ENCODE data around the gene P2RX6. TPM values are rescaled to one million over a fixed set of nuclear protein-coding genes. Genes with fewer than 3 reads are reported as not detected.
"Not testable (repeated sequence)": the region's sequence is repeated elsewhere in the genome, so short reads cannot be mapped to it uniquely, and the experiment has no call there.

The P2RX6 gene
- total RNA-seq, 4 donors from 2014 or later: 0.35 to 0.47 (median 0.40) TPM; not detected in 1

GRCh38 chr22:21000987-21001600, 13.9 kb upstream of the P2RX6 start:
- peak overlapping the region; percentile 74 to 75 for H3K4me3 ChIP-seq
- no CpG with 5 or more reads among the region's 26 CpGs for WGBS, 2 donors (ENCODE audit: low coverage in 1 of 2)
- H3K27ac ChIP-seq: peak overlapping the region; percentile 93 to 98 (median 96)
- H3K27me3 ChIP-seq: no peaks in the 10 kb centered on the region
- TF ChIP-seq, protein P1, sequence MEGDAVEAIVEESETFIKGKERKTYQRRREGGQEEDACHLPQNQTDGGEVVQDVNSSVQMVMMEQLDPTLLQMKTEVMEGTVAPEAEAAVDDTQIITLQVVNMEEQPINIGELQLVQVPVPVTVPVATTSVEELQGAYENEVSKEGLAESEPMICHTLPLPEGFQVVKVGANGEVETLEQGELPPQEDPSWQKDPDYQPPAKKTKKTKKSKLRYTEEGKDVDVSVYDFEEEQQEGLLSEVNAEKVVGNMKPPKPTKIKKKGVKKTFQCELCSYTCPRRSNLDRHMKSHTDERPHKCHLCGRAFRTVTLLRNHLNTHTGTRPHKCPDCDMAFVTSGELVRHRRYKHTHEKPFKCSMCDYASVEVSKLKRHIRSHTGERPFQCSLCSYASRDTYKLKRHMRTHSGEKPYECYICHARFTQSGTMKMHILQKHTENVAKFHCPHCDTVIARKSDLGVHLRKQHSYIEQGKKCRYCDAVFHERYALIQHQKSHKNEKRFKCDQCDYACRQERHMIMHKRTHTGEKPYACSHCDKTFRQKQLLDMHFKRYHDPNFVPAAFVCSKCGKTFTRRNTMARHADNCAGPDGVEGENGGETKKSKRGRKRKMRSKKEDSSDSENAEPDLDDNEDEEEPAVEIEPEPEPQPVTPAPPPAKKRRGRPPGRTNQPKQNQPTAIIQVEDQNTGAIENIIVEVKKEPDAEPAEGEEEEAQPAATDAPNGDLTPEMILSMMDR (IDR thresholded peaks at IDR 0.05): peak in 2 of 4 experiments; percentile 3 to 7
- no peak for TF ChIP-seq POLR2AphosphoS5 (IDR thresholded peaks at IDR 0.05)
- TF ChIP-seq EP300 (IDR thresholded peaks at IDR 0.05): no peak
- peaks cover 0 to 44% of the 10 kb centered on the region in 2 donors for H3K36me3 ChIP-seq
- no peak for ATAC-seq
- H3K4me1 ChIP-seq: peaks cover 0 to 51% (median 25%) of the 10 kb centered on the region in 3 donors
- no peaks in the 10 kb centered on the region for H3K9me3 ChIP-seq

DNA sequence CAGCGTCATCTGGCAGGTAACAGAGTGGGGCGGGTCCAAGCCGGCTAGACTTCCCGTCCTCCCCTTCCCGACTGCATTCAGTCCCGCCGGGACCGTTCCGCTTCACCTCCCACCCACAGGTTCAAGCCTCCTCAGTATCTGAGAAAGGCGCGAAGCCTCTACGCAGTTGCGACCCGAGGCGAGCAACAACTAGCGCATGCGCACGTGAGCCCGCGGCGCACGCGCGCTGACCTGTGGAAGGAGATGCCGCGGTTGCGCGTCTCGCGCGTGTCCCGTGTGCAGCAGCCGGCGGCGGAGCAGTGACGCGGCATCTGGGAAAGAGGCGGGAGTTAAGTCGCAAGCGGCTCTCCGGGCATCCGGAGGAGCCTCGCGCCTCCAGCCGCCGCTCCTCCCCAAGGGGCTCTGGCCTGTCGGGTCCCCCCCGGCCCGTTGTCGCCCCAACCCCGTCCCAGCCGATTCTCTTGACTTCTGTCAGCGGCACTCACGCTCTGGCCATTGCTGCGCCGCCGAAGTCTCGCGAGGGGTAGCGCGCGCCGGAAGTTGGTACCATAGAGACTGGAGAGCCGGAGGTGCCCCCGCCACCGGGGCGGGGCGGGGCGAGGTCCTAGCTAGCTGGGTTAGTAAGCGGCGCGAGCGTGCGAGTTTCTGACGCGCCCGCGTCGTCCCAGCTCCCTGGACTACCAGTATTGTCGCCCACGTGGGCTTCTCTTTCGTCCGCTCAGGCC, 13.2 kb upstream of the P2RX6 start, which contains the start of gene THAP7:
Gene THAP7 (minus strand): TSS at position 518 of the 725 bp plus-strand sequence. CDS start 207 bp downstream, at position 311.
- H3K4me1 ChIP-seq: peaks cover 0 to 51% (median 25%) of the 10 kb centered on the region in 3 donors
- WGBS, 2 donors (ENCODE audit: low coverage in 1 of 2): no CpG with 5 or more reads among the region's 83 CpGs
- peak; percentile 97 for ATAC-seq
- TF ChIP-seq, protein P1 (IDR thresholded peaks at IDR 0.05): peak in 1 of 4 experiments; percentile 2
- TF ChIP-seq EP300 (IDR thresholded peaks at IDR 0.05): no peak
- peak; percentile 81 to 89 for TF ChIP-seq POLR2A (IDR thresholded peaks at IDR 0.05)
- TF ChIP-seq POLR2AphosphoS5 (IDR thresholded peaks at IDR 0.05): peak; percentile 79
- H3K4me3 ChIP-seq: peak within 1 kb of the TSS; percentile 74 to 75
- H3K36me3 ChIP-seq: peaks cover 0 to 37% of the 10 kb centered on the region in 2 donors
- no peaks in the 10 kb centered on the region for H3K9me3 ChIP-seq
- no peaks in the 10 kb centered on the region for H3K27me3 ChIP-seq
- peak within 1 kb of the TSS; percentile 93 to 98 (median 96) for H3K27ac ChIP-seq

GRCh38 chr22:21003782-21004181, 11.2 kb upstream of the P2RX6 start:
- Histone ChIP-seq H3K36me3 (peaks cover 0 to 17% of the 10 kb centered on the region in 2 donors), H3K27ac (peak overlapping the region in 3 of 4 donors; percentile 41 to 98 (median 97)), H3K9me3 (no peaks in the 10 kb centered on the region), H3K4me3 (no peak overlapping the region), H3K4me1 (peaks cover 0 to 42% (median 25%) of the 10 kb centered on the region in 3 donors), H3K27me3 (no peaks in the 10 kb centered on the region)
- no peak for ATAC-seq
- 60 to 75% methylated on average over 1 to 4 of the region's 4 CpGs for WGBS, 2 donors (ENCODE audit: low coverage in 1 of 2)
- TF ChIP-seq POLR2A (IDR thresholded peaks at IDR 0.05) (no peak), POLR2AphosphoS5 (IDR thresholded peaks at IDR 0.05) (no peak), EP300 (IDR thresholded peaks at IDR 0.05) (no peak)
- TF ChIP-seq, protein P1 (IDR thresholded peaks at IDR 0.05): no peak

GRCh38 chr22:21009208-21009607, 5.8 kb upstream of the P2RX6 start:
- WGBS, 2 donors (ENCODE audit: low coverage in 1 of 2): 80% methylated on average over 11 of the region's 13 CpGs; no CpG with 5 or more reads in 1 of the 2 donors
- not testable (repeated sequence) for ATAC-seq, H3K4me1 ChIP-seq, H3K27ac ChIP-seq, H3K4me3 ChIP-seq, H3K27me3 ChIP-seq, H3K36me3 ChIP-seq, H3K9me3 ChIP-seq

- no peak overlapping the region for H3K27ac ChIP-seq
- H3K36me3 ChIP-seq: no peaks in the 10 kb centered on the region
- H3K4me1 ChIP-seq: peaks cover 0 to 16% (median 11%) of the 10 kb centered on the region in 3 donors
- TF ChIP-seq POLR2A (IDR thresholded peaks at IDR 0.05) (no peak), POLR2AphosphoS5 (IDR thresholded peaks at IDR 0.05) (no peak), EP300 (IDR thresholded peaks at IDR 0.05) (no peak)
- TF ChIP-seq, protein P1 (IDR thresholded peaks at IDR 0.05): no peak
- ATAC-seq: no peak
- no peak overlapping the region for H3K4me3 ChIP-seq
- 21 to 44% methylated on average over 5 of the region's 10 CpGs for WGBS, 2 donors (ENCODE audit: low coverage in 1 of 2)
- H3K9me3 ChIP-seq: no peaks in the 10 kb centered on the region
- no peaks in the 10 kb centered on the region for H3K27me3 ChIP-seq
Measured at GRCh38 chr22:21009638-21010425, 5.1 kb upstream of the P2RX6 start.
